Nephron (organoid): ENCODE measurements around the gene XPA.
A peak's percentile ranks its signal among the peaks of the same experiment; 100 is the strongest.
"Not testable (repeated sequence)": the region's sequence is repeated elsewhere in the genome, so short reads cannot be mapped to it uniquely, and the experiment has no call there.

Experiments
- H3K27ac Mint-ChIP-seq, 3 experiments: 2 replicates each; pipeline ENCODE4 v1.8.0; 2020; ENCODE audit warnings: mixed read lengths in 3 of 3, mild to moderate bottlenecking in 2 of 3, moderate library complexity in 1 of 3
- H3K27me3 Mint-ChIP-seq: 2 replicates; pipeline ENCODE4 v1.8.0; 2021; ENCODE audit warnings: low read depth, mild to moderate bottlenecking, moderate library complexity, mixed read lengths
- H3K36me3 Mint-ChIP-seq: 2 replicates; pipeline ENCODE4 v1.8.0; 2020; ENCODE audit warnings: low read depth, mixed read lengths
- H3K4me1 Mint-ChIP-seq: 2 replicates; pipeline ENCODE4 v1.8.0; 2020; ENCODE audit warnings: mixed read lengths
- H3K4me3 Mint-ChIP-seq, 3 experiments: 2 replicates each; pipeline ENCODE4 v1.8.0; 2020; ENCODE audit warnings: mild to moderate bottlenecking in 3 of 3, mixed read lengths in 3 of 3, moderate library complexity in 2 of 3
- H3K9me3 Mint-ChIP-seq: 2 replicates; pipeline ENCODE4 v1.8.0; 2020; ENCODE audit warnings: mixed read lengths
- CTCF ChIP-seq, 3 experiments: fragments of 200-600 bp; sonication (generic); IDR thresholded peaks; one replicate each; pipeline ENCODE4 v1.5.0; 2021; ENCODE audit warnings: antibody characterized with exemption in 3 of 3; ENCODE audit not compliant: unreplicated experiment in 3 of 3

XPA gene

GRCh38 chr9:97696803-97697601 is at the start of gene XPA:
Gene XPA, minus strand, starts transcription at chr9:97697340. Its CDS starts 48 bp downstream, at chr9:97697292.
- TF ChIP-seq CTCF (IDR thresholded peaks at IDR 0.05; ENCODE audit: unreplicated experiment in 3 of 3), result no peak
- Mint-ChIP-seq H3K27me3 (peaks cover 21% of the 10 kb centered on the region), H3K4me3 (peak within 1 kb of the TSS; percentile 89 to 98 (median 93)), H3K9me3 (no peaks in the 10 kb centered on the region), H3K4me1 (peaks cover 37% of the 10 kb centered on the region), H3K36me3 (peaks cover 12% of the 10 kb centered on the region), H3K27ac (peak within 1 kb of the TSS; percentile 94 to 96 (median 95))

GRCh38 chr9:97744710-97745708 is 47.9 kb upstream of the XPA start:
- Mint-ChIP-seq H3K27me3 (peaks cover 84% of the 10 kb centered on the region), H3K4me1 (peaks cover 20% of the 10 kb centered on the region), H3K4me3 (no peak overlapping the region), H3K36me3 (no peaks in the 10 kb centered on the region), H3K9me3 (peaks cover 6% of the 10 kb centered on the region), H3K27ac (no peak overlapping the region)
- TF ChIP-seq CTCF (IDR thresholded peaks at IDR 0.05; ENCODE audit: unreplicated experiment in 3 of 3), result no peak

- Mint-ChIP-seq H3K27me3 (peaks cover 84% of the 10 kb centered on the region), H3K4me1 (peaks cover 20% of the 10 kb centered on the region)
- not testable (repeated sequence) for H3K4me3 Mint-ChIP-seq, H3K9me3 Mint-ChIP-seq, H3K27ac Mint-ChIP-seq, H3K36me3 Mint-ChIP-seq
Observed at GRCh38 chr9:97744025-97744424, 46.9 kb upstream of the XPA start.

GRCh38 chr9:97742545-97742944 is 45.4 kb upstream of the XPA start:
- no peak overlapping the region for H3K4me3 Mint-ChIP-seq
- H3K27me3 Mint-ChIP-seq, result peaks cover 90% of the 10 kb centered on the region
- peaks cover 14% of the 10 kb centered on the region for H3K4me1 Mint-ChIP-seq
- H3K27ac Mint-ChIP-seq, result no peak overlapping the region
- no peaks in the 10 kb centered on the region for H3K36me3 Mint-ChIP-seq
- peaks cover 6% of the 10 kb centered on the region for H3K9me3 Mint-ChIP-seq
- TF ChIP-seq CTCF (IDR thresholded peaks at IDR 0.05; ENCODE audit: unreplicated experiment in 3 of 3), result no peak

GRCh38 chr9:97741947-97742346 is 44.8 kb upstream of the XPA start:
- TF ChIP-seq CTCF (IDR thresholded peaks at IDR 0.05; ENCODE audit: unreplicated experiment in 3 of 3), result no peak
- Mint-ChIP-seq H3K27me3 (peaks cover 90% of the 10 kb centered on the region), H3K9me3 (peaks cover 6% of the 10 kb centered on the region), H3K4me1 (peaks cover 8% of the 10 kb centered on the region), H3K27ac (no peak overlapping the region), H3K4me3 (peak overlapping the region in 2 of 3 experiments; percentile 58 to 67), H3K36me3 (no peaks in the 10 kb centered on the region)
